Activated CD4-positive, alpha-beta T cell treated with anti-CD3 and anti-CD28 coated beads, Interleukin-10, Interleukin-2, amounts not matched to agents 100 ng/mL and 50 ng/mL, durations not matched to agents 16 hours and 8 hours (primary cell): ENCODE data around the gene DNM3.

Experiments
- DNase-seq: peaks from one replicate; pipeline ENCODE4 v3.0.0-alpha.2; 2020

The DNM3 gene

GRCh38 chr1:171873664-171874063 lies 32.4 kb downstream of the DNM3 start:
- DNase-seq = no peak

DNA sequence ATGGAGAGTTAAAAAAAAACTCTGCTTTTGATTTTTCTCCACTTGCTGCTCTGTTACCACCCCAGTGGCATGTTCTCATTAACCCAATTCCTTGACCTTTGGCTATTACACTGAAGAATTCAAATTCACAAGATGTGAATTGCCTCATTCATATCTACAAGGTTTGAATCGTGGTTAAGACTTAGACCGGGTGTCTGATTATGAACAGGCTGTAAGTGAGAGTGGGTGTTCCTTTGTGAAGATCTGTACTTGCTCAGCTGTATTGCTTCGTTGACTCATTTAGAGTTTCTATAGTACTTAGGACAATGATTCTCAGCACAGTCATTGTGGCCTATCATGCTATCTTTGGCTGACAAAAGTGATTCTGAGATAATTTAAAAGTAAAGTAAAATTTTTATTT lies 36.4 kb downstream of the DNM3 start:
- DNase-seq = peak; percentile 56

GRCh38 chr1:171879556-171879955 lies 38.3 kb downstream of the DNM3 start:
- no peak for DNase-seq

GRCh38 chr1:171881442-171881841 lies 40.1 kb downstream of the DNM3 start:
- DNase-seq = no peak

GRCh38 chr1:171883849-171884248 lies 42.6 kb downstream of the DNM3 start:
- DNase-seq = peak; percentile 50

DNA sequence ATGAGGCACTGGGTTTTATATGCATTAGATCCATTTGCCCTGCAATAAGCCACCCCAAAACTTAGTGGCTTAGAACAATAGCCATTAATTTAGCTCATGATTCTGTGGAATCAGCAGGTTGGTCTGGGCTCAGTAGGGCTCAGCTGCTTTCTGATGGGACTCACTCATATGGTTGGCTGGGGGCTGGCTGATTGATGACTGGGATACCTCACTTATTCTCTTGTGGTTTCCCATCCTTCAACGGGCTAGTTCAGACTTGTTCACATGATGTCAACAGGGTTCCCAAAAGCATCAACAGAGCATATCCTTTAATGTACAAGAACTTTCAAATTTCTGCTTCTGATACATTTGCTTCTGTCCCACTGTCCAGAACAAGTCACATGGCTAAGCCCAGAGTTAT lies 43.2 kb downstream of the DNM3 start:
- no peak for DNase-seq

DNA sequence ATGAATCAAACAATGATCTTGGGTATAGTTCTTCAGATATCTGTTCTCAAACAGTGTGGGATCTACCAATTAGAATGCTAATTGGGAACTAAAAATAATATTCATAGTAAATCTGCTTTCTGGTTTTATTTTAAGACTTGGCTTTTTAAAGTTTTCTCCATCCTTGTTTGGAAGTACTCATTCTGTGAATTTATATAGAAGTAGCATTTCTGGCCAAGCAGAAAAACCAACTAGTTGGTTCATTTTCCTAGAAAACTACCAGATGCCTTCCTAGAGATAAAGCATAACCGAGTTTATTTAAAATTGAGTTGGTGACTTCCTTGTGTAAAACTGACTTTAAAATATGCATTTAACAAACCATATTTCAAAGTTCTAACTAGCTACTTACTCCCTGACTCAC lies 48.8 kb downstream of the DNM3 start:
- DNase-seq = no peak

GRCh38 chr1:171896936-171897703 lies 55.8 kb downstream of the DNM3 start:
- no peak for DNase-seq

GRCh38 chr1:171898941-171899340 lies 57.6 kb downstream of the DNM3 start:
- DNase-seq = no peak

DNA sequence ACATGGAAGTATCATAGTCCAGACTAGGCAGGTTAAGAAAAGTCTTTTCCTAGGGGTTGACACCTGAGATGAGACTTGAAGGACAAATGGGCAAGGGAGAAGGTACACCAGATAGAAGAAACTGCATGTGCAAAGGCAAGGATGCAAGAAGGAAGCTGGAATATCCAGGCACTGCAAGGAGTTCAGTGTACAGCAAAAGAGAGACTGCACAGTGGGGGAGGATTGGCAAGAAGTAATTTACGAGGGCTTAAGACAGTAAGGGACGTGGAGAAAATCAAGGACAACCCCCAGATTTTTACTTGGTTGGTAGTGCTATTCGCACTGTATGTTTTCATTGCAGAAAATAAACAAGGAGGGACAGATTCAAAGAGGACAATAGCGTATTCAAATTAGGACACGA lies 58.5 kb downstream of the DNM3 start:
- no peak for DNase-seq

DNA sequence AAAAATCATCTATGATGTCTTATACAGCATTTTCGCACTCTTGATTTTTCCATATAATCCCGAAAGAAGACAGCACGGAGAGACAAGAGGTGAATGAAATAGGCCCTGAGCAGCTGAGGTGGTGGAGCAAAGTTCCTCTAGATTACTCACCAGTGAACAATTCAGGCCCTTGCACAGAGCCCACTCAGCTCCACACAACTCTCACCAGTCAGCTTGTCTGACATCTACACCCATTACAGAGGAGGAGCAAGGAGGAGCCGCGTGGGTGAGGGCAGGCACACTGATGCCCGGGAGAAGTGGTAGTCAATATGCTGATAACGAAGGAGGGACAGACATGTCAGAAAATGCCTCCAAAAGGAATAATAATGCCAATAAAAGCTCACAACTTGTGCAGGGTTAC lies 59.9 kb downstream of the DNM3 start:
- DNase-seq = no peak

- DNase-seq = no peak
Observed at GRCh38 chr1:171902527-171902926, 61.2 kb downstream of the DNM3 start.

GRCh38 chr1:171904778-171905450 lies 63.6 kb downstream of the DNM3 start:
- no peak for DNase-seq

DNA sequence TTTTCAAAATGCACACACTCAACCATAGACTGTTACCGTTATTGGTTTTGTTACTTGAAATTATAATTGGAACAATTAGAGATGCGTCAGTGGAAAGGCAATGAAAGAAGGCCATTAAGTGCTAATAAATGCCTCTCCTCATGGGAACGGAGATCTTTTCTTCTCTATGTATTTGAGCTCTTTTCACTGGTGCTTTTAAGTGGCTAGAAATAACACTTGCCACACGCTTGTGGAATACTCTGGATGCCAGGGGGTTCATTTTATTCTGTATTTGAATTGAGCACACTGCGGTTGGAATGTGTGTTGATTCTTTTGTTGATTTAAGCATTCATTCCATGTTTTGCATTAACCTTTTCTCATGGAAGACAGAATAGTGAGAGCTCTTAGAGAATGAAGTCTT lies 68.4 kb downstream of the DNM3 start:
- DNase-seq = no peak

- no peak for DNase-seq
Observed at GRCh38 chr1:171910786-171911185, 69.5 kb downstream of the DNM3 start.

GRCh38 chr1:171911506-171911905 lies 70.2 kb downstream of the DNM3 start:
- no peak for DNase-seq

- no peak for DNase-seq
Observed at GRCh38 chr1:171912509-171913175, 71.3 kb downstream of the DNM3 start.

GRCh38 chr1:171913385-171913784 lies 72.1 kb downstream of the DNM3 start:
- DNase-seq = no peak

- DNase-seq = peak; percentile 12
Observed at GRCh38 chr1:171916315-171916771, 75.0 kb downstream of the DNM3 start.

- DNase-seq = no peak
Observed at GRCh38 chr1:171917331-171917730, 76.0 kb downstream of the DNM3 start.

GRCh38 chr1:171919891-171920887 lies 78.9 kb downstream of the DNM3 start:
- no peak for DNase-seq

- DNase-seq = peak; percentile 50
Observed at GRCh38 chr1:171922999-171923398, 81.7 kb downstream of the DNM3 start.

- no peak for DNase-seq
Observed at GRCh38 chr1:171929121-171929520, 87.8 kb downstream of the DNM3 start.
